H1 (cell line): ENCODE data around the gene SCN10A.

Experiments used
- ATF3 ChIP-seq: IDR thresholded peaks from 2 replicates; pipeline ENCODE4 v1.6.1; 2011; ENCODE audit warnings: low read depth, mild to moderate bottlenecking, low read length; ENCODE audit not compliant: insufficient read depth
- CTCF ChIP-seq, 3 experiments: IDR thresholded peaks; 1 replicate in 2 of 3; 2 replicates in 1 of 3; pipeline versions ENCODE4 v1.5.1 to v1.6.1; 2011; ENCODE audit warnings: low read length in 3 of 3, mild to moderate bottlenecking in 3 of 3, inconsistent platforms in 2 of 3, low read depth in 1 of 3, moderate library complexity in 1 of 3; ENCODE audit not compliant: insufficient read depth in 1 of 3; ENCODE audit errors: control extremely low read depth in 1 of 3
- EZH2 ChIP-seq: fragments of 200-600 bp; sonication (generic); IDR thresholded peaks from 2 replicates; pipeline ENCODE4 v1.7.1; 2012; ENCODE audit warnings: low read depth, mild to moderate bottlenecking, moderate library complexity, low read length, inconsistent platforms; ENCODE audit not compliant: severe bottlenecking
- POLR2A ChIP-seq, 2 experiments: IDR thresholded peaks; 1 replicate in 1 of 2; 2 replicates in 1 of 2; pipeline ENCODE4 v1.6.1; 2011; ENCODE audit warnings: low read depth in 2 of 2, low read length in 2 of 2, mild to moderate bottlenecking in 2 of 2; ENCODE audit errors: control extremely low read depth in 1 of 2
- RAD21 ChIP-seq, 2 experiments: IDR thresholded peaks in 1 of 2; conservative IDR thresholded peaks in 1 of 2; 2 replicates each; pipeline ENCODE4 v1.6.1; 2011; ENCODE audit warnings: low read depth in 2 of 2, low read length in 2 of 2, improper control_type of control experiment in 1 of 2, inconsistent platforms in 1 of 2, mild to moderate bottlenecking in 1 of 2, moderate library complexity in 1 of 2
- SUZ12 ChIP-seq: fragments of 200-600 bp; sonication (generic); IDR thresholded peaks from 2 replicates; pipeline ENCODE4 v1.6.1; 2012; ENCODE audit warnings: mild to moderate bottlenecking, inconsistent platforms, low read length, moderate library complexity, mixed read lengths
- TAF7 ChIP-seq: optimal IDR thresholded peaks from 2 replicates; pipeline ENCODE3; 2011; ENCODE audit warnings: low read depth, mild to moderate bottlenecking, inconsistent platforms, low read length, moderate library complexity, borderline replicate concordance
- ZNF274 ChIP-seq: IDR thresholded peaks from 2 replicates; pipeline ENCODE4 v1.7.0; 2012; ENCODE audit warnings: low read length, borderline replicate concordance; ENCODE audit errors: extremely low read depth

- TF ChIP-seq TAF7: no peak
- TF ChIP-seq CTCF (IDR thresholded peaks at IDR 0.05; ENCODE audit: control extremely low read depth in 1 of 3, insufficient read depth in 1 of 3, low read depth in 1 of 3, low read length in 3 of 3): no peak
- TF ChIP-seq EZH2: no peak
- no peak for TF ChIP-seq POLR2A (IDR thresholded peaks at IDR 0.05; ENCODE audit: control extremely low read depth in 1 of 2, low read depth in 2 of 2, low read length in 2 of 2)
- TF ChIP-seq RAD21 (IDR thresholded peaks at IDR 0.05 in 1 of 2, conservative IDR thresholded peaks at IDR 0.05 in 1 of 2; ENCODE audit: low read depth in 2 of 2, low read length in 2 of 2): no peak
- TF ChIP-seq SUZ12: no peak
- TF ChIP-seq ATF3: no peak
- no peak for TF ChIP-seq ZNF274
Observed at GRCh38 chr3:38740537-38740936, 75.5 kb downstream of the SCN10A start.
